Cardiac muscle cell (in vitro differentiated cells and primary cell): ENCODE results near the gene CCDC122. TPM values are rescaled to one million over a fixed set of nuclear protein-coding genes. Genes with fewer than 3 reads are reported as not detected.
A peak's percentile ranks its signal among the peaks of the same experiment; 100 is the strongest.

Experiments used
- DNase-seq, 2 donors: peaks; one replicate each; pipeline versions ENCODE4 v3.0.0 to v3.0.0-alpha.2; 2010 to 2017; ENCODE audit warnings: low read depth in 1 of 2, low spot score in 1 of 2
- H3K27ac ChIP-seq: fragments of 200-600 bp; sonication (generic); 2 replicates; pipeline ENCODE4 v1.5.1; 2016
- H3K27me3 ChIP-seq: fragments of 200-600 bp; sonication (generic); 2 replicates; pipeline ENCODE4 v1.6.0; 2016; ENCODE audit warnings: control low read depth
- H3K36me3 ChIP-seq: fragments of 200-600 bp; sonication (generic); 2 replicates; pipeline ENCODE4 v1.5.1; 2016; ENCODE audit warnings: control low read depth
- H3K4me1 ChIP-seq: fragments of 200-600 bp; sonication (generic); 2 replicates; pipeline ENCODE4 v1.8.1; 2017; ENCODE audit warnings: low read depth, mild to moderate bottlenecking, mixed run types
- H3K4me3 ChIP-seq: fragments of 200-600 bp; sonication (generic); 2 replicates; pipeline ENCODE4 v1.5.1; 2016; ENCODE audit warnings: mild to moderate bottlenecking
- H3K9me3 ChIP-seq: fragments of 200-600 bp; sonication (generic); 2 replicates; pipeline ENCODE4 v1.5.1; 2017; ENCODE audit warnings: low read depth, mild to moderate bottlenecking, control low read depth
- polyA plus RNA-seq: library from polyadenylated mRNA; unstranded; fragments of >200 nt; fragmentation: Nextera tagmentation; extraction: Ambion mirVana; gene quantifications from 2 replicates; pipeline ENCODE4 v1.2.1, GENCODE V29; 2016
- total RNA-seq: library from RNA; depleted of rRNA; stranded (reverse); fragments of >200 nt; gene quantifications from 2 replicates; pipeline ENCODE4 v1.2.3, GENCODE V29; 2016
- TF ChIP-seq, protein P1 (sequence below): IDR thresholded peaks from 2 replicates; pipeline ENCODE4 v1.5.1; 2012; ENCODE audit warnings: low read depth, mild to moderate bottlenecking, low read length

Gene CCDC122
- total and polyA plus RNA-seq, 2 experiments from 2014 or later = 4.1 to 8.0 TPM

DNA sequence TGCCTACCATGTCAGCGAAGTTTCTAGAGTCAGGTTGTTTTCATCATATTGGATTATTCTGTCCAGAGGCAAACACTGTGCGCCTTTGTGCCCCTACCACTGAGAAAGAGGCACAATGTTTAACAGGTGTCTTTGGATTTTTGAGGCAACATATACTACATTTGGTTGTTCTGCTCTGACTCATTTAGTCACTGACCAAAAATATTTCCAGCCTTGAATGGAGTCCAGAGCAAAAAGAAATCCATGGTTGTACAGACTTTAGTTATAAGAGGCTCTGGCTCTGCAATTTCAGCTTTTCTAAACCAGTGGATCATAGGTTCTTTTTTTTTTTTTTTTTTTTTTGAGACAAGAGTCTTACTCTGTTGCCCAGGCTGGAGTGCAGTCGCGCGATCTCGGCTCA lies 35.9 kb upstream of the CCDC122 start:
- no peak overlapping the region for H3K4me3 ChIP-seq
- peaks cover 17% of the 10 kb centered on the region for H3K4me1 ChIP-seq
- peak in 1 of 2 donors; percentile 15 for DNase-seq
- H3K27ac ChIP-seq = no peak overlapping the region
- no peaks in the 10 kb centered on the region for H3K9me3 ChIP-seq
- TF ChIP-seq, protein P1, sequence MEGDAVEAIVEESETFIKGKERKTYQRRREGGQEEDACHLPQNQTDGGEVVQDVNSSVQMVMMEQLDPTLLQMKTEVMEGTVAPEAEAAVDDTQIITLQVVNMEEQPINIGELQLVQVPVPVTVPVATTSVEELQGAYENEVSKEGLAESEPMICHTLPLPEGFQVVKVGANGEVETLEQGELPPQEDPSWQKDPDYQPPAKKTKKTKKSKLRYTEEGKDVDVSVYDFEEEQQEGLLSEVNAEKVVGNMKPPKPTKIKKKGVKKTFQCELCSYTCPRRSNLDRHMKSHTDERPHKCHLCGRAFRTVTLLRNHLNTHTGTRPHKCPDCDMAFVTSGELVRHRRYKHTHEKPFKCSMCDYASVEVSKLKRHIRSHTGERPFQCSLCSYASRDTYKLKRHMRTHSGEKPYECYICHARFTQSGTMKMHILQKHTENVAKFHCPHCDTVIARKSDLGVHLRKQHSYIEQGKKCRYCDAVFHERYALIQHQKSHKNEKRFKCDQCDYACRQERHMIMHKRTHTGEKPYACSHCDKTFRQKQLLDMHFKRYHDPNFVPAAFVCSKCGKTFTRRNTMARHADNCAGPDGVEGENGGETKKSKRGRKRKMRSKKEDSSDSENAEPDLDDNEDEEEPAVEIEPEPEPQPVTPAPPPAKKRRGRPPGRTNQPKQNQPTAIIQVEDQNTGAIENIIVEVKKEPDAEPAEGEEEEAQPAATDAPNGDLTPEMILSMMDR = no peak
- H3K36me3 ChIP-seq = no peaks in the 10 kb centered on the region
- no peaks in the 10 kb centered on the region for H3K27me3 ChIP-seq

DNA sequence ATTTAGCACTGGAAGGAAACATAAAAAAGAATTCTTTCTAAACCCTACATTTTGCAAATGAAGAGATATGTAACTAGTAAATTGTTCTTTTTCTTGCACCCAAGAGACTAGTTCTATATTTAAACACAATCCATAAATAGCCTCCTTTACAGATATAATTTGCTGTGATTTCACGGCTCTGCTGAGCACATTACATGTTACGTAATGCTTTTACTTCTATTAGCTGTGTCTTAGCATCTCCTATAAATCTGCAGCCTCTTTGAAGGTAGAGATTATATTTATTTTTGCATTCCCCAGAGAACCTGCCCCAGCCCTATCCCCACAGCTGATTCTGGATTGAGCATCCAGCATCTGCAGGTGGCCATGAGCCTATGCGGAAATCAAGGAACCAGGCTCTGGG lies 32.3 kb upstream of the CCDC122 start:
- no peak for DNase-seq
- H3K27ac ChIP-seq = peak overlapping the region; percentile 33
- H3K27me3 ChIP-seq = no peaks in the 10 kb centered on the region
- H3K36me3 ChIP-seq = no peaks in the 10 kb centered on the region
- peaks cover 28% of the 10 kb centered on the region for H3K4me1 ChIP-seq
- TF ChIP-seq, protein P1 = no peak
- no peaks in the 10 kb centered on the region for H3K9me3 ChIP-seq
- H3K4me3 ChIP-seq = no peak overlapping the region

DNA sequence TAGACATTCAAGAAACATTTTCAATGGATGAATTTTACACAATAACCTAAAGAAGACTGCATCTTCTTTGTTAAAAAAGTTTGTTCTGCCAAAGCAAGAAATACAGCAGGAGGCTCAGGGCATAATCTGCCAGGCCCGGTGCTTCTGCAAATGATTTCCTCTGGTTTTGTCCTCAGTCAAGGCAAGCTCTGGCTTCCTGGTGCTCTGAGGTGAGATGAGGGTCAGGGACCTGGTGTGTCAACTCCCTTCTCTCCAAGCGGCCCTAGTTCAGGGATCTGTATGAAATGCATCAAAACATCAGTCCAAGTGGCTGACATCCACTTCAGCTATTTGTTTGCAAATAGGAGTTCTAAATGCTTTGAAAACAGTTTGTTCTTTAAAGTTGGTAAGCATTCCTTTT lies 31.7 kb upstream of the CCDC122 start:
- DNase-seq = peak in 1 of 2 donors; percentile 19
- TF ChIP-seq, protein P1 = no peak
- Histone ChIP-seq H3K27ac (peak overlapping the region; percentile 33), H3K4me1 (peaks cover 28% of the 10 kb centered on the region), H3K9me3 (no peaks in the 10 kb centered on the region), H3K27me3 (no peaks in the 10 kb centered on the region), H3K4me3 (no peak overlapping the region), H3K36me3 (no peaks in the 10 kb centered on the region)

DNA sequence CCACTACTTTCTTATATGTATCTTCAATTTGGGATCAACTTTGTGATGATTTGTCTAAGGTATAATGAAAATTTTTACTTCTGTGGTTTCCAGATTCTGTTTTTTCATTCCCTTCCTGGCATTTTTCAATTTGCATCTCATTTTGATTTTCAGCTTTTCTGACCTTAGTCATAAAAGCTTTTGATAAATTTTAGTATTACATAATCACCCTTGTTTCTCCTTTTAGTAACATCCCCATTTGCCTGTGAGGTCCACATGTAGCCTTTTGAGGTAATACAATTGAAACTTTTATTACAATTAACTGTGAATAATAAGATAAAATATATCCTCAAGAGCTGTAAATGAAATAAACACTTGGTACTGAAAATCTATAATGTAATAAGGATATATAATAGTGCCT lies 31.3 kb upstream of the CCDC122 start:
- no peak for DNase-seq
- peaks cover 28% of the 10 kb centered on the region for H3K4me1 ChIP-seq
- H3K27ac ChIP-seq = peak overlapping the region; percentile 33
- no peaks in the 10 kb centered on the region for H3K9me3 ChIP-seq
- no peak overlapping the region for H3K4me3 ChIP-seq
- TF ChIP-seq, protein P1 = no peak
- H3K27me3 ChIP-seq = no peaks in the 10 kb centered on the region
- no peaks in the 10 kb centered on the region for H3K36me3 ChIP-seq

DNA sequence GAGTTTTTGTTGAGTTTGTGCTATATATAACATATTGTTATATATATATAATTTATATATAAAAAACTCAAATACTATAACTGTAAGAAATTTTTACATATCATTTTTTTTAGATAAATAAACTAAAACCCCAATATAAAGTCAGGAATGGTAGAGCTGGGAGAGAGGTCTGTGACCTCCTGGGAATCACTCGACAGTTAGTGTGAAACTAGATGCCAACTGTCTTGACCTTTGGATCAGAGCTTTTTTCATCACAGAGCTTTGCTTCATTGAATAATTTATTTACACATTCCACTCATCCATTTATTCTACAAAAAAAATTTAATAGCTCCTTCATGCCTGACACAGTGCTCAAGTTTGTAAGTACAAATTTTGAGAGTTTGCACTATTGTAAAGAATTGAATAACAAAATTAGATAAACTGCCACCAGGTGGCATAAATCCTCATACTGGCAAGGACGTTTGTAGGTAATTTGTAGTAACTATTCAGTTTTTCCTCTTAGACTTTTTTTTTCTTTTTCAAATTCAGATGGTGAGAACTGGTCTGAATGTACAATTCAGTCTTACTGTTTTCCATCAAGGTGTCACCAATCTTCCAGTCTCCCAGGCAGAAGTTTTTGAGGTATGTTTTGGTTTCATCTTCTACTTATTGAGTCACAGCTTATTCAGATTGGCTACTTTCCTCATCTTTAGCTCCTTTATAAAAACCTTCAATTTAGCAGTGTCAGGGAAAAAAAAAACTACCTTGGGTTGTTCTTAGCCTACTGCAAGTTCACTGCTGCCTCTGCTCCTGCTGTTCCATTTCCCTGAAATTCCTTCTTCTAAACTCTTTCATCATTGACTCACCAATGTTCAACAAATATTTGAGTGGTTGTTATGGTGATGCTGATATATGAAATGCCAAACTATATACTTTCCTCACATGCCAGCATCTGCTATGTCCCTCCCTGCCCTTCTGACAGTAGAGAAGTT lies 28.9 kb upstream of the CCDC122 start:
- no peaks in the 10 kb centered on the region for H3K27me3 ChIP-seq
- no peak overlapping the region for H3K27ac ChIP-seq
- H3K36me3 ChIP-seq = no peaks in the 10 kb centered on the region
- H3K9me3 ChIP-seq = no peaks in the 10 kb centered on the region
- TF ChIP-seq, protein P1 = peak; percentile 47
- DNase-seq = peak; percentile 61 to 77
- H3K4me1 ChIP-seq = peaks cover 28% of the 10 kb centered on the region
- H3K4me3 ChIP-seq = no peak overlapping the region
